CMK (cell line): ENCODE results near the gene HEMK1.
A peak's percentile ranks its signal among the peaks of the same experiment; 100 is the strongest.

Experiments used
- DNase-seq: peaks from one replicate; pipeline ENCODE4 v3.0.0-alpha.2; 2010; ENCODE audit warnings: low read depth

HEMK1 gene

GRCh38 chr3:50568947-50569749 lies at the start of gene HEMK1:
HEMK1 (plus strand) TSS chr3:50569522; CDS start chr3:50571105, 1,583 bp downstream.
- DNase-seq, result peak; percentile 86

GRCh38 chr3:50520849-50521248 lies 48.5 kb upstream of the HEMK1 start:
- no peak for DNase-seq

GRCh38 chr3:50521572-50521971 lies 47.8 kb upstream of the HEMK1 start:
- DNase-seq, result no peak

GRCh38 chr3:50523279-50523811 lies 46.0 kb upstream of the HEMK1 start:
- DNase-seq, result no peak

- DNase-seq, result no peak
These were observed 44.6 kb upstream of the HEMK1 start for GRCh38 chr3:50524746-50525145.

- no peak for DNase-seq
These were observed 44.0 kb upstream of the HEMK1 start for GRCh38 chr3:50525191-50525910.

GRCh38 chr3:50525987-50526386 lies 43.3 kb upstream of the HEMK1 start:
- DNase-seq, result peak; percentile 72

GRCh38 chr3:50530001-50530970 lies 39.0 kb upstream of the HEMK1 start:
- DNase-seq, result no peak

- DNase-seq, result no peak
These were observed 38.1 kb upstream of the HEMK1 start for GRCh38 chr3:50531201-50531600.

- no peak for DNase-seq
These were observed 37.1 kb upstream of the HEMK1 start for GRCh38 chr3:50532062-50532705.

GRCh38 chr3:50533316-50533715 lies 36.0 kb upstream of the HEMK1 start:
- DNase-seq, result no peak

GRCh38 chr3:50533807-50534461 lies 35.4 kb upstream of the HEMK1 start:
- no peak for DNase-seq

GRCh38 chr3:50534681-50535330 lies 34.5 kb upstream of the HEMK1 start:
- DNase-seq, result no peak

GRCh38 chr3:50536471-50537180 lies 32.7 kb upstream of the HEMK1 start:
- no peak for DNase-seq

- no peak for DNase-seq
These were observed 31.7 kb upstream of the HEMK1 start for GRCh38 chr3:50537421-50538129.

GRCh38 chr3:50539356-50540286 lies 29.7 kb upstream of the HEMK1 start:
- DNase-seq, result peak; percentile 69

GRCh38 chr3:50542177-50543034 lies 26.9 kb upstream of the HEMK1 start:
- DNase-seq, result no peak
